ENCODE results near the gene PCNT.

PCNT gene

DNA sequence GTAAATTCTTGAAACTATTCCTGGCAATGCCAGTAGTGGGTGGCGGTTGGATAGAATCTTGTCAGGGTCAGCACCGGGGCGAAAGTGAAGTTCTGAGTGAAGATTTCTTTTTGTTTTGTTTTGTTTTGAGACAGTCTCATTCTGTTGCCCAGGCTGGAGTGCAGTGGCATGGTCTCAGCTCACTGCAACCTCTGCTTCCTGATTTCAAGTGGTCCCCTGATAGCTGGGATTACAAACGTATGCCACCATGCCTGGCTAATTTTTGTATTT is 33.3 kb downstream of the PCNT start:
- no peak overlapping the region for H3K4me3 ChIP-seq (ENCODE audit: low read length)
- H3F3A ChIP-seq (ENCODE audit: control insufficient read depth, insufficient read depth): no peaks in the 10 kb centered on the region
- peaks cover 11% of the 10 kb centered on the region for H3K79me2 ChIP-seq (ENCODE audit: control insufficient read depth, low read length)
- H3K9me3 ChIP-seq (ENCODE audit: control insufficient read depth, insufficient read depth, low read length): no peaks in the 10 kb centered on the region
- H4K20me1 ChIP-seq (ENCODE audit: control insufficient read depth, insufficient read depth, low read depth, low read length): no peaks in the 10 kb centered on the region
- no peaks in the 10 kb centered on the region for H3K27me3 ChIP-seq (ENCODE audit: control insufficient read depth, low read length)
- no peaks in the 10 kb centered on the region for H3K9me2 ChIP-seq (replicated peaks; ENCODE audit: control insufficient read depth, low read length)
- peak overlapping the region; percentile 32 for H3K4me2 ChIP-seq (ENCODE audit: low read length)
- peaks cover 22% of the 10 kb centered on the region for H3K4me1 ChIP-seq (ENCODE audit: control insufficient read depth, low read length)
- no peak for TF ChIP-seq EZH2phosphoT487 (IDR thresholded peaks at IDR 0.05; ENCODE audit: borderline replicate concordance, low read length)
- TF ChIP-seq, protein P1, sequence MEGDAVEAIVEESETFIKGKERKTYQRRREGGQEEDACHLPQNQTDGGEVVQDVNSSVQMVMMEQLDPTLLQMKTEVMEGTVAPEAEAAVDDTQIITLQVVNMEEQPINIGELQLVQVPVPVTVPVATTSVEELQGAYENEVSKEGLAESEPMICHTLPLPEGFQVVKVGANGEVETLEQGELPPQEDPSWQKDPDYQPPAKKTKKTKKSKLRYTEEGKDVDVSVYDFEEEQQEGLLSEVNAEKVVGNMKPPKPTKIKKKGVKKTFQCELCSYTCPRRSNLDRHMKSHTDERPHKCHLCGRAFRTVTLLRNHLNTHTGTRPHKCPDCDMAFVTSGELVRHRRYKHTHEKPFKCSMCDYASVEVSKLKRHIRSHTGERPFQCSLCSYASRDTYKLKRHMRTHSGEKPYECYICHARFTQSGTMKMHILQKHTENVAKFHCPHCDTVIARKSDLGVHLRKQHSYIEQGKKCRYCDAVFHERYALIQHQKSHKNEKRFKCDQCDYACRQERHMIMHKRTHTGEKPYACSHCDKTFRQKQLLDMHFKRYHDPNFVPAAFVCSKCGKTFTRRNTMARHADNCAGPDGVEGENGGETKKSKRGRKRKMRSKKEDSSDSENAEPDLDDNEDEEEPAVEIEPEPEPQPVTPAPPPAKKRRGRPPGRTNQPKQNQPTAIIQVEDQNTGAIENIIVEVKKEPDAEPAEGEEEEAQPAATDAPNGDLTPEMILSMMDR (IDR thresholded peaks at IDR 0.05; ENCODE audit: low read depth, low read length, poor library complexity, severe bottlenecking): no peak
- peaks cover 80% of the 10 kb centered on the region for H3K36me3 ChIP-seq (ENCODE audit: control insufficient read depth, low read length)
- peak overlapping the region; percentile 39 for H3K27ac ChIP-seq (ENCODE audit: low read depth, low read length)

DNA sequence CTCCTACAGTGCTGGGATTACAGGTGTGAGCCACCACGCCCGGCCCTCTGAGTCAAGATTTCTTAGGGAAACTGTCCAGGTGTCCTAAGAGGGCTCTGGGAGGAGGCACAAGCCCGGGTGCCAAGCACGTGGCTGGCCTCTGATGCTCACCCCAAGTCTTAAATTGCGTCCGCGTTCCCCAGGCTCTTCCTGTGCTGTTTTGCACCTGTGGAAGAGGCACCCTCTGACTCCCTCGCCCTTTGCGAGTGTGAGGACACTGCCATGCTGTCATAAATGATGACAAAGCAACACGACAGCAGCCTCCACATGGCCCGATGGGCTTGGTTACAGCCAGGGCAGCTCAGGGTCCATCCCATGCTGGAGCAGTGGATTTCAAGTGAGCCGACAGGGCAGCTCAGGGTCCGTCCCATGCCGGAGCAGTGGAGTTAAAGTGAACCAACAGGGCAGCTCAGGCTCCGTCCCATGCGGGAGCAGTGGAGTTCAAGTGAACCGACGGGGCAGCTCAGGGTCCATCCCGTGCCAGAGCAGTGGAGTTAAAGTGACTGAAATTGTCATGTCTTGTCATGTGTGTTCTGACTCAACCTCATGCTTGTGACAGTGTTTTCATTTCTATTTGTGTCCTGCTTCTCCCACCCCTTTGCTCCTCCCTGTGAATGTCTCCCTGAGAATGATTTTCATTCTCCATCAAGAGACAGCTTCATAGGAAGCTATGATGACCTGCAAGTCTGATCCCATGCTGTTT is 33.9 kb downstream of the PCNT start:
- no peak overlapping the region for H3K4me3 ChIP-seq (ENCODE audit: low read length)
- H3K9me2 ChIP-seq (replicated peaks; ENCODE audit: control insufficient read depth, low read length): no peaks in the 10 kb centered on the region
- H3F3A ChIP-seq (ENCODE audit: control insufficient read depth, insufficient read depth): no peaks in the 10 kb centered on the region
- peaks cover 12% of the 10 kb centered on the region for H3K79me2 ChIP-seq (ENCODE audit: control insufficient read depth, low read length)
- TF ChIP-seq, protein P1 (IDR thresholded peaks at IDR 0.05; ENCODE audit: low read depth, low read length, poor library complexity, severe bottlenecking): no peak
- TF ChIP-seq EZH2phosphoT487 (IDR thresholded peaks at IDR 0.05; ENCODE audit: borderline replicate concordance, low read length): no peak
- H3K4me2 ChIP-seq (ENCODE audit: low read length): no peak overlapping the region
- peaks cover 22% of the 10 kb centered on the region for H3K4me1 ChIP-seq (ENCODE audit: control insufficient read depth, low read length)
- H3K27ac ChIP-seq (ENCODE audit: low read depth, low read length): no peak overlapping the region
- no peaks in the 10 kb centered on the region for H3K9me3 ChIP-seq (ENCODE audit: control insufficient read depth, insufficient read depth, low read length)
- H3K36me3 ChIP-seq (ENCODE audit: control insufficient read depth, low read length): peaks cover 81% of the 10 kb centered on the region
- no peaks in the 10 kb centered on the region for H3K27me3 ChIP-seq (ENCODE audit: control insufficient read depth, low read length)
- H4K20me1 ChIP-seq (ENCODE audit: control insufficient read depth, insufficient read depth, low read depth, low read length): no peaks in the 10 kb centered on the region

DNA sequence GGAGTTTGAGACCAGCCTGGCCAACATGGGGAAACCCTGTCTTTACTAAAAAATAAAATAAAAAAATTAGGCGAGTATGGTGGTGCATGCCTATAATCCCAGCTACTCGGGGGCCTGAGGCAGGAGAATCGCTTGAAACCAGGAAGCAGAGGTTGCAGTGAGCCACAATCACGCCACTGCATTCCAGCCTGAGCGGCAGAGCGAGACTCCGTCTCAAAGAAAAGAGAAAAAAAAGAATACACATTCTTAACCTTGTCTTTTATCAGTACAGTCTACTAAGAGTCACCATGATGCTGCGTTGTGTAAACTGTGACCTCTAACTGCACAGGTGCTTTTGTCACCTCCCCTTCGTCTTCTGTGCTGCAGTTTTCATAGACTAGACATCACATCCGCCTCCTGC is 37.2 kb downstream of the PCNT start:
- Histone ChIP-seq H3K79me2 (ENCODE audit: control insufficient read depth, low read length) (peaks cover 20% of the 10 kb centered on the region), H3F3A (ENCODE audit: control insufficient read depth, insufficient read depth) (no peaks in the 10 kb centered on the region), H3K27me3 (ENCODE audit: control insufficient read depth, low read length) (no peaks in the 10 kb centered on the region), H3K9me3 (ENCODE audit: control insufficient read depth, insufficient read depth, low read length) (no peaks in the 10 kb centered on the region), H3K4me1 (ENCODE audit: control insufficient read depth, low read length) (peaks cover 15% of the 10 kb centered on the region), H3K27ac (ENCODE audit: low read depth, low read length) (no peak overlapping the region), H3K9me2 (replicated peaks; ENCODE audit: control insufficient read depth, low read length) (no peaks in the 10 kb centered on the region), H3K36me3 (ENCODE audit: control insufficient read depth, low read length) (peaks cover 78% of the 10 kb centered on the region), H3K4me2 (ENCODE audit: low read length) (no peak overlapping the region), H4K20me1 (ENCODE audit: control insufficient read depth, insufficient read depth, low read depth, low read length) (no peaks in the 10 kb centered on the region), H3K4me3 (ENCODE audit: low read length) (no peak overlapping the region)
- TF ChIP-seq EZH2phosphoT487 (IDR thresholded peaks at IDR 0.05; ENCODE audit: borderline replicate concordance, low read length): no peak
- TF ChIP-seq, protein P1 (IDR thresholded peaks at IDR 0.05; ENCODE audit: low read depth, low read length, poor library complexity, severe bottlenecking): no peak

Data from DOHH2 (cell line).